ENCODE results near the gene TAP1.

GRCh38 chr6:32852018-32852843 is 1.3 kb downstream of the TAP1 start:
- TF ChIP-seq, protein P1, sequence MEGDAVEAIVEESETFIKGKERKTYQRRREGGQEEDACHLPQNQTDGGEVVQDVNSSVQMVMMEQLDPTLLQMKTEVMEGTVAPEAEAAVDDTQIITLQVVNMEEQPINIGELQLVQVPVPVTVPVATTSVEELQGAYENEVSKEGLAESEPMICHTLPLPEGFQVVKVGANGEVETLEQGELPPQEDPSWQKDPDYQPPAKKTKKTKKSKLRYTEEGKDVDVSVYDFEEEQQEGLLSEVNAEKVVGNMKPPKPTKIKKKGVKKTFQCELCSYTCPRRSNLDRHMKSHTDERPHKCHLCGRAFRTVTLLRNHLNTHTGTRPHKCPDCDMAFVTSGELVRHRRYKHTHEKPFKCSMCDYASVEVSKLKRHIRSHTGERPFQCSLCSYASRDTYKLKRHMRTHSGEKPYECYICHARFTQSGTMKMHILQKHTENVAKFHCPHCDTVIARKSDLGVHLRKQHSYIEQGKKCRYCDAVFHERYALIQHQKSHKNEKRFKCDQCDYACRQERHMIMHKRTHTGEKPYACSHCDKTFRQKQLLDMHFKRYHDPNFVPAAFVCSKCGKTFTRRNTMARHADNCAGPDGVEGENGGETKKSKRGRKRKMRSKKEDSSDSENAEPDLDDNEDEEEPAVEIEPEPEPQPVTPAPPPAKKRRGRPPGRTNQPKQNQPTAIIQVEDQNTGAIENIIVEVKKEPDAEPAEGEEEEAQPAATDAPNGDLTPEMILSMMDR (IDR thresholded peaks at IDR 0.05): no peak
- TF ChIP-seq EP300 (IDR thresholded peaks at IDR 0.05) (peak in 1 of 2 donors; percentile 4), POLR2A (IDR thresholded peaks at IDR 0.05) (no peak)

All from tibial nerve (tissue), 4 donors.